Cerebellar nuclear complex (tissue), 1 donor: ENCODE results near the gene SH3BGRL3.
A peak's percentile ranks its signal among the peaks of the same experiment; 100 is the strongest.
"Not testable (repeated sequence)": the region's sequence is repeated elsewhere in the genome, so short reads cannot be mapped to it uniquely, and the experiment has no call there.

Experiments used
- DNase-seq, 2 experiments: peaks; one replicate each; lab custom pipeline; 2025; lab: John Stamatoyannopoulos, UW

Gene SH3BGRL3

DNA sequence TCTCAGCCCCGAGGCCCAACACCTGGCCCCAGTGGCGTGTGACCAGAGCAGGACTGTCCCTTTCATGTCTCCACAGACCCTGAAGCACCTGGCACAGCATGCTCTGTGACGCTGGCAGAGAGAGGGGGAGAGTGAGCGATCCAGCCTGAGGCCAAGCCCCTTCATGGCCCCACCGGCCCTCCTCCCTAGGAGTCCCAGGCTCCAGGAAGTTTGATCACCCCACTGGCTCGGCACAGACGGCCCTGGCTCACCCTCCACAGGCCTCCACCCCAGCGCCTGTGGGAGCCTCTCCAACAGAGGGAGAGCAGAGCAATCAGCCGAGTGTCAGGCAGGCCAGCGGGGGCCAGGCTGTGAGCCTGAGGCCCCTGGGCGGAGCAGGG is 11.0 kb downstream of the SH3BGRL3 start:
- DNase-seq: no peak

DNA sequence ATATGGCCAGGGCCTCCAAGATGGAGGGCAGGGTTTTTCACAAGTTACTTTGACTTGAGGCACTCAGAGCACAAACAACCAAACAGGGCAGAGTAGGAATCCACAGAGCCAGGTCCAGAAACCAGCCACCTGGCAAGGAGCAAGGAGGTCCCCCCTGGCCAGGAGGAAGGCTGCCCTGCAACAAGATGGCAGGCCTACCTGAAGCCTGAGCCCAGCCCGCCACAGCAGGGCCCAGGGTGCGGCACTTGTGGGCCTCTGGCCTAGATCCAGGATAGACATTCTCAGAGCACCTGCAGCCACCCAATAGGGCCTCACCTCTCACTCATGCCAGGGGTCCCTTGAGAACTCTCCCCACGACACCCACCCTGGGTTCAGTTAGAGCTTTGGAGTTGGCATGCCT is 11.5 kb downstream of the SH3BGRL3 start:
- DNase-seq: no peak

DNA sequence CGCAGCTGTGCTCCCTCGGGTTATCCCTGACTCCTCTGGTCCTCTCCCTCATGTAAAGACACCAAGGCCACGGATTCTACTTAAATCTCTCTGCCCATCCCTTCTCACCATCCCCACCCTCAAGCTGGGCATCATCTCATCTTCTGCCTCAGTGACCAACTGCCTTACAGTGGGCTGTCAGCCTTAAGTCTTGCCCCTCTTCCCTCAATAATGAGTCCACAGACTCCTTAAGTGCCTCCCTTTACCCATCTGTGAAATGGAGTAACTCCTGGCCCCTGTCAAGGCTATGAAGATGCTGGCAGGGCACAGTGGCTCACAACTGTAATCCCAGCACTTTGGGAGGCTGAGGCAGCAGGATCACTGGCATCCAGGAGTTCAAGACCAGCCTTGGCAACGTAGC is 12.1 kb downstream of the SH3BGRL3 start:
- no peak for DNase-seq

DNA sequence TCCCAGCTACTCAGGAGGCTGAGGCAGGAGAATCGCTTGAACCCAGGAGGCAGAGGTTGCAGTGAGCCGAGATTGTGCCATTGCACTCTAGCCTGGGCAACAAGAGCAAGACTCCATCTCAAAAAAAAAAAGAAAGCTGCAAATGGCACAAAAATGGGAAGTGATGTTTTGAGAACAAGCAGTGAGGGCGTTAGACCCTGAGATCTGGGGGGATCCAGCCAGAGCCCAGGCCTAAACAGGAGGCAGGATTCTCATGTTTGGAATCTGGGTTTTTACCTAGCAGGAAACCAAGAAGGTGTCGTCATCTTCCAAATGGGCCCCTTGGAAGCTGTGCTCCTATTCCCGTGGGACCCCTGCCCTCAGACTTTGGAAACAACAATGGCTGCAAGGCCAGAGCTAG is 12.8 kb downstream of the SH3BGRL3 start:
- DNase-seq: not testable (repeated sequence)

- no peak for DNase-seq
Measured at GRCh38 chr1:26293911-26294463, 14.1 kb downstream of the SH3BGRL3 start.

DNA sequence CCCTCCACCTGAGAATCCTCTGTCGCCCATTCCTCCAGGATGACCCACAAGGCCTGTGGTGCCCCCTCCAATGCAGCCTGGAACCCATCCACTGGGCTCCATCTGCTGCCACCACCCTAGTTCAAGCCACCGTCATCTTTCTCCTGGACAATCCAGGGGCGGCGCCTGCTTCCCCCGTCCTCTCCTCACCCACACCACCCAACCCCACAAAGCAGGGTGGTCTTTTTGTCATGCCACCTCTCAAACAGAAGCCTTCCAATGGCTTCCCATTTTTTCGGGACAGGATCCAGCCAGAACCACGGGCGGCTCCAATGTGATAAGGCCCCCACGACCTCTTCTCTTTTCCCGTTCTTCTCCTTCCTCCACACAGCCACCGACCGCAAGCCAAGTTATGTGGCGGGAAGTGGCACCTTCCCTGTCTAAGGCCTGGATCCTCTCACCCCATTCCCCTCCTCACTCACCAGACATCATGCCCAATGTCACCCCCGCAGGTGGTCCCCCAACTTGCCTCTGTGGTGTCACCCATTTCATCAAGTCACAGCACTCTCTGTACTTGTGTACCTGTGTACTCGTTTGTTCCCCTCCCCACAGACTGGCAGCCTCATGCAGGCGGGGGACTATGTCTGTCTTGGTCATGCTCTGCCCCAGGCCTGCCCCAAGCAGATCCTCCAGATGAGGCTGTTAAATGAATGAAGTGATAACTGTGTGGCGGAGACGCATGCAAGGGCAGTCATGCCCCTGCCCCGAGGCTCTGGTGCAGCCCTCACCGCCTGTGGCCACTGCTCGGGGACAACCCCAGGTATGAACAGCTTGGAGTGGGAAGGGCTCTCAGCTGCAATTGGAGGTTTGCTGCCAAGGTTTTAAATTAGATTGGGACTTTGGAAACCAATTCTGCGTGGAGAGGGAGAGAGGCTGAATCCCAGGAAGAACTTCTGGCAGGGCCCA is 15.6 kb downstream of the SH3BGRL3 start:
- no peak for DNase-seq

GRCh38 chr1:26296340-26297056 is 16.6 kb downstream of the SH3BGRL3 start:
- DNase-seq: no peak

DNA sequence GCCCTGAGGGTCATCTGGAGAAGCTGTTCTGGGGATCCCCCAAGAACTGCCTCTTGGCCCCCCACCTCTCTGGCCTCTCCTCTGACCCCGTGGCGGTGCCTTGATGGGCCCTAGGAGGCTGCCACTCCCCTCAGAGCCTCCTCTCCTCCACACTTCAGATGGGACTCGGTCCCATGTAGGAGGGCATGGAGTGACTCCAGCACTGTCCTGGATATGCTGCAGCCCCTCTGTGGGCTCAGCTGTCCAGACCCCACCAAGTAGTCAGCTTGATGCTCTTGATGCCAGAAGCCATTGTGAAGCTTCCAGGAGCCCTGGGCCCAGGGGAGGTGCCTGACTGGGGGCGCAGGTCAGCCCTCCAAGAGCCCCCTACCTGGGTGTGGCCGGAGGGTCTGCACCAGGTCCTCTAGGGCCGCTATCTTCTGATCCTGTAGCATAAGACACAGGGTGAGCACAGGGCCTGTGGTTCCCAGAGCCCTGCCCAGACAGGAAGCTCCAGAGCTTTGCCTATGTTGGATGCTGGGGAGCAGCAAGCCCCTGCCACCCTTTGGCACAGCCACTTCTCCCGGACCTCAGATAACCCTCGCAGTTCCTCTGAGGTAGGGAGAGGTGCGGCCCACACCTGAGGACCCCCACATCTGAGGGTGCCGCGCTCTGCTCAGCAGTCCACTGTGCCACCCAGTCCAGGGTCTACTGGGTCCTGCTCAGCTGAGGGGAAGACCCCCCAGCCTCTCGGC is 17.3 kb downstream of the SH3BGRL3 start:
- DNase-seq: no peak

- no peak for DNase-seq
Measured at GRCh38 chr1:26297791-26298124, 17.9 kb downstream of the SH3BGRL3 start.

GRCh38 chr1:26300578-26301275 is 20.8 kb downstream of the SH3BGRL3 start:
- no peak for DNase-seq

- no peak for DNase-seq
Measured at GRCh38 chr1:26302733-26303405, 23.0 kb downstream of the SH3BGRL3 start.

DNA sequence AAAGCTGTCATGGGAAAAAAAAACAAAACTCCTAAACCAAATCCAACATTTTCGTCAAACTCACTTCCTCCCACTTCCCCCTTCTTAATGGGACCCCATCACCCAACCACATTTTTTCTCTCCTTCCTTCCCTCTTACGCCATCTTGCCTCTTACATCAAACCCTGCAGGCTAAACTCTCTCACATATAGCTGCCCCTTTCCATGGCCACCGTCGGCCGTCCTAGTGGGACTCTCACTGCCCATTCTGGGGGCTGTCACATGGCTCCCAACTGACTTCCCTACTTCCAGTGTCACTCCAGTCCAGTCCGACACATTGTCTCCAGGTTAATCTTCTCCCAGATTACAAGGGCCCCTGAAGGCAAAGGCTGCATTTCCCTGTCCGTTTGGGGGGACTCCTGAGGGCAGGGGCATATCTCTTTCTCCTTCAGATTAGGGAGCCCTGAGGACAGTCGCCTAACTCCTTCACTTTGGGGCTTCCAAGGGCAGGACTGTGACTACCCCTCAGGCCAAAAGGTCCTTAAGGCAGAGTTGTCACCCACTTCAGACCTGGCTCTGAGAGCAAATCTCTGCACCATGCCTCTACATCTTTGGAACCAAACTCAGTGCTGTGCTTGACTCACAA is 25.9 kb downstream of the SH3BGRL3 start:
- DNase-seq: no peak

- DNase-seq: peak; percentile 57 to 93
Measured at GRCh38 chr1:26306290-26307229, 26.7 kb downstream of the SH3BGRL3 start, which contains the start of gene UBXN11. Gene UBXN11, minus strand, starts transcription at chr1:26306636. Its CDS starts 3,753 bp downstream, at chr1:26302883.

DNA sequence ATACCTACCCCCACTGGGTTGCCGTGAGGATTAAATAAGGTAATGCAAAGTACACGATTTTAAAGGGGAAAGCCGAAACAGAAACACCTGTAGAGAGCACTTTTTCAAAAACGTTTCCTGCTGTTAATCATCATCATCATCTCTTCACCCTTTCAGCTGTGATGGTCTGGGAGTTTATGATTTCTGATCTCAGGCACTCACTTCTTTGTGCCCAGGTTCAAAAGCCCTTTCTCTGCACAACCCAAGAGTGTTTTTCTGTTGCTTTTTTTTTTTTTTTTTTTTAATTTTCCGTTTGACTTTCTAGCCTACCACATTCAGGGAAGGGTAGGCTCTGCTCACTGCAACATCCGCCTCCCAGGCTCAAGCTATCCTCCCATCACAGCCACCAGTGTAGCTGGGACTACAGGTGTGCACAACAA is 27.5 kb downstream of the SH3BGRL3 start:
- DNase-seq: no peak

DNA sequence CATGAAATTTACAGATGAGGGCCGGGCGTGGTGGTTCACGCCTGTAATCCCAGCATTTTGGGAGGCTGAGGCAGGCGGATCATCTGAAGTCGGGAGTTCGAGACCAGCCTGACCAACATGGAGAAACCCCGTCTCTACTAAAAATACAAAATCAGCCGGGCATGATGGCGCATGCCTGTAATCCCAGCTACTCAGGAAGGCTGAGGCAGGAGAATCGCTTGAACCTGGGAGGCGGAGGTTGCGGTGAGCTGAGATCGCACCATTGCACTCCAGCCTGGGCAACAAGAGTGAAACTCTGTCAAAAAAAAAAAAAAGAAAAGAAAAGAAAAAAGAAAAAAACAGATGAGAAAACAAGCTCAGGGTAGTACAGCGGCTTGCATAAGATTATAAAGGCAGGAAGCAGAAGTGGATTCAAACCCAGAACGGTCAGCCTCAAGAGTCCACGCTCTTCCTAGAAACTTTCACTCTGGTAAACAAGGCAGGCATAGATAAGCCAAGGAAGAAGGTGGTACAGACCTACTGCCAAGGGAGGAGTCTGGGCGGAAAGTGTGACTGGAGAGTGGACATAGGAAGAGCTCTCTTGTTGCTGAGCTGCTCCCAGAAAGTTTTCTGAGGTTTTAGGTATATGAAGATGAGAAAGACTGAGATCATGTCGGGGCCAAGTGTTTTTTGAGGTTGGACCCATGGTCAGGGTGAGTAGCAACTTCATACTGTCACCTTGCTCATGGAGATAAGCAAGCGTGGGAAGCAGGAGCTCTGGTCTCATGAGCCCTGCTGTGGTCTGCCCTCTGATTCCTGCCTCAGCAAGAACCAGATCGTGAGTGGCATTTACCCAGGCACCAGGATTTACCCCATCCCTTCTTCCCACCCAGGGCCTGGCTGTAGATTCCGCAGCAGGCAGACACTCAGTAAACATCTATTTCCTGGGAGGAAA is 28.3 kb downstream of the SH3BGRL3 start:
- DNase-seq: not testable (repeated sequence)

GRCh38 chr1:26314501-26314900 is 34.6 kb downstream of the SH3BGRL3 start:
- no peak for DNase-seq

DNA sequence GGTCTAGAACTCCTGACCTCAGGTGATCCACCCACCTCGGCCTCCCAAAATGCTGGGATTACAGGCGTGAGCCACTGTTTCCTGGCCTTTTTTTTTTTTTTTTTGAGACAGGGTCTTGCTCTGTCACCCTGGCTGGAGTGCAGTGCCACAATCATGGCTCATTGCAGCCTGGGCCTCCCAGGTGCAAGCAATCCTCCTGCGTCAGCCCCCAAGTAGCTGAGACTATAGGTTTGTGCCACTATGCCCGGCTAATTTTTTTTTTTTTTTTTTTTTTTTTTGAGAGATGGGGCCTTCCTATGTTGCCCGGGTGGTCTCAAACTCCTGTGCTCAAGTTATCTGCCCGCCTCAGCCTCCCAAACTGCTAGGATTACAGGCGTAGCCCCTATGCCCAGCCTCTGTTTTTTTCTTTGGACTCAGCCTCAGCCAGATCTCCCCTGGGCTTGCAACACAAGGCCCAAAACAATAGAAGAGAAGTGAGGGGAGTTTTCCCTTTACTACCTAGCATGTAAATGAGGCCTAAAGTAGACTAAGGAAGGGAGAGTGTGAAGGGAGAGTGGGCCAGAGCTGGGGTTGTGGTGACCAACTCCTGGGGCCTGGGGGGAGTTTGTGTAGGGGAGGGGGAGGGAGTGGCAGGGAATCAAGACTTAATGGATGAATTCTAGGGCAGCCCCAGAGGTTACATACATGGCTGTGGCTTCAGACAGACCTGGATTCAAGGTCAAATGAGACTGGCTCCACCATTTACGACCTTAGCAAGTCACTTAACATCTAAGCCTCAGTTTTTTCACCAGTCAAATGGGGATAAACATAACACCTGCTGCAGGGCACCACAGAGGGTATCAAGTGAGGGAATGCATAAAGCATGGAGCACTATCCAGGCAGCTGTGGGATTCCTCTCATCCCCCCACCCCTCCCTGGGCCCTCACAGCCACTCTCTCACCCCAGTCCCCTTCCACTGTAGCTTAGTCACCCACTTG is 36.3 kb downstream of the SH3BGRL3 start:
- DNase-seq: no peak
